Anterior cingulate cortex (tissue), 58 donors: ENCODE data around the gene HECTD1.
"Not testable (repeated sequence)": the region's sequence is repeated elsewhere in the genome, so short reads cannot be mapped to it uniquely, and the experiment has no call there.

Experiments
- DNase-seq, 58 donors: peaks; one replicate each; lab custom pipeline; 2025; lab: John Stamatoyannopoulos, UW

Gene HECTD1

DNA sequence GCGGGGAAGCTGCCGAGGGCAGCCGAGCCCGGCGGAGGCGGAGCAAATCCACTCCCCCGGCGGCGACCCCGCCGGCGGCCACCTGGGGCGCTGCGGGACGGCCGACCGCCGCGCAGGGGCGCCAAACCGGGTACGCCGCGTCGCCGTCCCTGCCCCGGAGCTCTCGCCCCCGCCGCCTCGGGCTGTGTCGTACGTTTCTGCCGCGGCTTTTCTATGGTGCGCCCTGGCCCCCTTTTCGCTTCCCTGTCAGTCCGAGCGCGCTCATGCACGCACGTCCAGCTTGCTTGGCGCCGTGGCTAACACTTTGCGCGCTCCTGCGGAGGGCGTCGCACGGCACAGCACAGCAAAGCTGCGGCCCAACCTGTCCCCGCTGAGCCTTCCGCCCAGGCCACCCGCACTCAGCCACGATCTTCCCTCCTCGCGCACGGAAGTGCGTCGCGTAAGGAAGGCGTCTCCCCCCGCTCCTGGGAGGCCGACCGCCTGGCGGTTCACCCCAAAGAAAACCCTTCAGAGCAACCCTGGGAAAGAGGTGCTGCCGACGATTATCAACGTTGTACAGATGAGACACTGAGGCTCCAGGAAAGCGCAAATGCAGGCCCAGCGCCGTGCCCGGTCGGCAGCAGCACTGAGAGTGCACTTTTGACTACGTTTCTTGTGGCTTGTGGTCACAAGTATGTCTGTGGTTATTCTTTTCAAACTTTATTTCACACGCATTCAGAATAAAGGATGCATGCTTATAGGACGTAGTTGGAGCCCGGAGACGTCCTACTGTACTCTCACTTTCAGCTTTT is at the start of gene HECTD1:
HECTD1 (minus strand) TSS at position 39 of the 791 bp plus-strand sequence. CDS start 1,857 bp downstream, outside the sequence.
- peak in 57 of 58 donors; percentile 35 to 93 (median 83) for DNase-seq

DNA sequence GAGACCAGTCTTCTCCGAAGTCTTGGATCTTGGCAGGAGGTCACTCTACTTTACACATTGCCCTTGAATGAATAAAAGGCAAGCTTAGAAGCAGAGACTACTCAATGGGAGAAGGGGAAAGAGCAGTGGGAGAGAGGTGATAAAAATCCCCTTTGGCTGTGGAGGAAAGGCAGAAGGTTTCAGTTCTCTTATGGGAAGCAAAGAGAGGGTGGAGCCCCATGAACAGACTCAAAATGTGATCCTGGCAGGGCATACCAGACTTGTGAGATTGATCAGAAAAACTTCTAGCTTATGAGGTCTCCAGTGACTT is 49.6 kb upstream of the HECTD1 start:
- DNase-seq = no peak

DNA sequence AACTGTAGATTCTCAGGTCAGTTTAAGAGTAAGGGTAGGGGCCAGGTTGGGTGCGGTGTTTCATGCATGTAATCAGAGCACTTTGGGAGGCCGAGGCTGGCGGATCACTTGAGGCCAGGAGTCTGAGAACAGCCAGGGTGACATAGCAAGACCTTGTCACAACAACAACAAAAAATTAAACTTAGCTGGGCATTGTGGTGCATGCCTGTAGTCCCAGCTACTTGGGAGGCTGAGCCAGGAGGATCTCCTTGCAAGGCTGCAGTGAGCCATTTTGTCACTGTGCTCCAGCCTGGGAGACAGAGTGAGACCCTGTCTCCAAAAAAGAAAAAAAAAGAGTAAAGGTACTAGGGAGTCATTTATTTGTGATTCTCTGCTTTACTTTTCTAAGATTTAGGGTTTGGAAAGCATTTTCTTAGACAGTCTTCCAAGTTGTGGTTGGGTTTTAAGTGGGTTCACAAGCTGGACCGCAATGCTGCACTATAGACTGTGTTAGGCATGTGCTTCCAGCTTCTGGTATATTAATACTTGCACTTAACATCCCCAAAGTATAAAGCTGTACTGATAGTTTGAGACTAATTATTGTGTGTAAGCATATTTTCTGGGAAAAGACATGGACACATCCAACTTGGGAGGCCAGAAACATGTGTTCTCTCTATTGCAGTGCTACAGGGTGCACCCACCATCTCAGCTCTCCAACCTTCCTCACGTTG is 49.1 kb upstream of the HECTD1 start:
- no peak for DNase-seq

GRCh38 chr14:31255918-31256317 is 48.3 kb upstream of the HECTD1 start:
- DNase-seq = not testable (repeated sequence)

GRCh38 chr14:31255286-31255685 is 47.7 kb upstream of the HECTD1 start:
- no peak for DNase-seq

- DNase-seq = no peak
Observed at GRCh38 chr14:31253746-31254471, 46.3 kb upstream of the HECTD1 start.

- no peak for DNase-seq
Observed at GRCh38 chr14:31252865-31253264, 45.3 kb upstream of the HECTD1 start.

GRCh38 chr14:31251028-31251958 is 43.7 kb upstream of the HECTD1 start:
- DNase-seq = no peak

DNA sequence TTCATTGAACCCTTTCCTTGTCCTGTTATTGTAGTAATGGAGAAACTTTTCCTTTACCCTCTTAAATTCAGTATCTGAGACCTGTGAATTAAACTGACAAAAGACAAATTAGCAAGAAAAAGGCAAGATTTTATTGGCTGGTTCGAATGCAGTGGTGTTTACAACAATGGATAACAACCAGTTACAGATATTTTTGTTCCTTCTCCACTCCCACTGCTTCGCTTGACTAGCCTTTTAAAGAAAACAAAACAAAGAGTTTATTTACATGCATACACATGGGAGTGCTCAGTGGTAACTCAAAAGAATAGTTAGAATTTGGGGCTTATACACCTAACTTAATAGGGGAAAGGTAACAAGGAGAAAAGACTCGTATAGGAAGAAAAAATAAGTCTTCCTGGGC is 37.0 kb upstream of the HECTD1 start:
- no peak for DNase-seq

- DNase-seq = no peak
Observed at GRCh38 chr14:31243860-31244259, 36.3 kb upstream of the HECTD1 start.

DNA sequence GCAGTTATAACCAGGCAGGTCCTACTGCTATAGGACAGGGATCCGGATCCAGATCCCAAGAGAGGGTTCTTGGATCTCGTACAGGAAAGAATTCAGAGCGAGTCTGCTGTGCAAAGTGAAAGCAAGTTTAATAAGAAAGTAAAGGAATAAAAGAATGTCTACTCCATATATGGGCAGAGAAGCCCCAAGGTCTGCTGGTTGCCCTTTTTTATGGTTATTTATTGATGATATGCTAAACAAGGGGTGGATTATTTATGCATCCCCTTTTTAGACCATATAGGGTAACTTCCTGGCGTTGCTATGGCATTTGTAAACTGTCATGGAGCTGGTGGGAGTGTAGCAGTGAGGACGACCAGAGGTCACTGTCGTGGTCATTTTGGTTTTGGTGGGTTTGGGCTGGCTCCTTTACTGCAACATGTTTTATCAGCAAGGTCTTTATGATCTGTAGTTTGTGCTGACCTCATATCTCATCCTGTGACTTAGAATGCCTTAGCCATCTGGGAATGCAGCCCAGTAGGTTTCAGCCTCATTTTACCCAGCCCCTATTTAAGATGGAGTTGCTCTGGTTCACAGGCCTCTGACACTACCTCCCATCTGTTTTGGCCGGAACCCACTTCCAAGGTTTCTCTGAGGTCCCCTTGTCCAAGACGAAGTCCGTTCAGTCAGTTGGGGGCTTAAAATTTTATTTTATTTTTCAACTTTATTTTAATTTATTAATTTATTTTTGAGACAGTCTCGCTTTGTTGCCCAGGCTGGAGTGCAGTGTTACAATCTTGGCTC is 34.8 kb upstream of the HECTD1 start:
- DNase-seq = not testable (repeated sequence)

DNA sequence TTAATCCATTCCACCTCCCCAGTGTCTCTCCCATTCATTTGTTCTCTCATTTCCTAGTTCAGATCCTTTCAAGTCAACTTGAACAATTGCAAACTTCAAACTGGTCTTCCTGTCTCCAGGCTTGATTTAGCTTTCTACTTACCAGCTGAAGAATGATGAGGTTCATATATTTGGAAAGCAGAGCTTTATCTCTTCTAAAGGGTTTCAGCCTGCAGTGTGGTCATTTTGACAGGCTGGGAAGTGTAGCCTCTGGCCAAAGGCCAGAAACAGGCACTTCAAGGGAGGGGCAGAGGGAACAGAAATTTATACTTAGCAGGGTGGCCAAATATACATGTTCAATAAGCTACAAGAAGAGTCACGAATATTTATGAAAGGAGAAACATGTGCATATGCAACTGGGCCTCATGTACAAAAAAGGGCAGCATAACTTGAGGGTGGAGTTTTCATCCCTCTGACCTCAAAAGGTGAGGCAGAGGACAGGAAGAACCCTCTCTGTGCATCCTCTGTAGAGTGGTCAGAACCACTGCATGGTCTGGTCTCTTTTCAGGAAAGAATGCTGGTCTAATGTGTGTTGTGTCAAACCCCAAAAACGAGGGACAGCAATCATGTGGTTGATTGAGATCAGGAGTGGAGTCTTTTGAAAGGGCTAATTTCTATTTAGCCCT is 34.0 kb upstream of the HECTD1 start:
- no peak for DNase-seq

DNA sequence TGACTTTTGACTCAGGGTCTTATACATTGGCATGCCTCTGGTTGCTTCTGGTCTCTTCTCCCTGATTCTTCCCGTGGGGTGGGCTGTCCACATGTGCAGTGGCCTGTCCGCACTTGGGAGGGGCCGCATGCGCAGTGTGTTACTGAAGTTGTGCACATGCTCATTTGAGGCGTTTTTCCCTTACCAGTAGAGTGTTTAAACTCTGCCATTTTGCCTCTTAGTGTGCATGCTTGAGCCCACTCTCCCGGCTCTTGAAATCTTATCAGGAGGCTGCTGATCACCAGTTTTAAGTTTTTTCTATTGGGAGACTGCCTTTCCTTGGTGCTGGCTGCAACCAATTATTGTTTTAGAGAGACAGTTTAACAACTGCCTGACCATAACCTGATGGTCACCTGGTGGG is 32.1 kb upstream of the HECTD1 start:
- DNase-seq = no peak

- no peak for DNase-seq
Observed at GRCh38 chr14:31235462-31235861, 27.9 kb upstream of the HECTD1 start.

DNA sequence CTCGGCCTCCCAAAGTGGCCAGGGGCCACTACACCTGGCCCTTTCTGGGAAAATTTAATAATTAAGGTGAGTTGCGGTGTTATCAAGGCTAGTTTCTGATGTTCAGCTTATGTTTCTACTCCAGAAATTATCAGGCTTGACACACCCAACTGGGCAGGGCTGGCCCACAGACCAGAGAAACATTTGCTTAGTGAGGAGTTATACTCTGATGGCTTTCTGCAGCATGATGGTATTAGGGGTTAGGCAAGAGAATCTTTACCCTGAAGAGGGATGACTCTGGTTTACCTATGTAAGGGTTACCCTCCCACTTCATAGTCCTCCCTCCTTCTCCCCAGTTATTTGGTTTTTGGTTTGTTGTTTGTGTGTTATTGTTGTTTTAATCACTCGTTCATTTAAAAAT is 24.5 kb upstream of the HECTD1 start:
- no peak for DNase-seq

DNA sequence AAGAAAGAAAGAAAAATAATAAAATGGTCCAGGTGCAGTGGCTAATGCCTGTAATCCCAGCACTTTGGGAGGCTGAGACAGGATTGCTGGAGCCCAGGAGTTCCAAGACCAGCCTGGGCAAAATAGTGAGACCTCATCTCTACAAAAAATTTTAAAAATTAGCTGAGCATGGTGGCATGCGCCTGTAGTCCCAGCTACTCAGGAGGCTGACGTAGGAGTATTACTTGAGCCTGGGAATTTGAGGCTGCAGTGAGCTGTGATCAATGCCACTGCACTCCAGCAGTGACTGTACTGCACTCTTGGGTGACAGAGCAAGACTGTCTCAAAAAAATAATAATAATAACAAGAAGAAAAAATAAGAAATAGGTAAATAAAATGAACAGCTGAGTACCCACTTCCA is 23.7 kb upstream of the HECTD1 start:
- not testable (repeated sequence) for DNase-seq

DNA sequence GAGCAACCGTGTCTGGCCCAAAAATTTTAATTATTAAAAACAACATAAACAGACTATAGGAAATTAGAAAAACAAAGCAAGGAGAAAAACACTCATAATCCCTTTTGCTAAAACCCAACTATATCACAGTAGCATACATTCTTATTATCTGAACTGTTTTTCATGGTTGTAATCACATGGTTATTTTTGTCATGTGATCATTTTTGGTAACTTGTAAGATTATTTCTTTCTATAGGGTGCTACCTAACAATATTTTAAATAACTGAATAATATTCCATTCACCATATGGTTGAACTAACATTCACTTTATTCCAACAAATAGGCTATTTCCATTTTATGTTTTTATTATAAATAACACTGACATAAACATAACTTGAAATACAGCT is 23.0 kb upstream of the HECTD1 start:
- no peak for DNase-seq

- DNase-seq = peak in 19 of 58 donors; percentile 0 to 42 (median 5)
Observed at GRCh38 chr14:31229638-31230572, 22.3 kb upstream of the HECTD1 start.
